Gastrocnemius medialis (tissue), 4 donors: ENCODE data around the gene LAMA1. TPM values are rescaled to one million over a fixed set of nuclear protein-coding genes. Genes with fewer than 3 reads are reported as not detected.

Experiments
- ATAC-seq, 2 donors: fragments of 150-250 bp; one replicate each; pipeline ENCODE4 v1.9.1; 2016
- DNase-seq, 2 donors: peaks; one replicate each; pipeline ENCODE4 v3.0.0-alpha.2; 2019
- H3K27ac ChIP-seq, 4 donors: fragments of 200-600 bp; sonication (generic); 1 replicate in 1 of 4; 2 replicates in 3 of 4; pipeline ENCODE4 v1.5.1; 2016 to 2018; ENCODE audit warnings: mild to moderate bottlenecking in 2 of 4, moderate library complexity in 1 of 4
- H3K27me3 ChIP-seq, 3 donors: fragments of 200-600 bp; sonication (generic) in 2 of 3; 1 replicate in 1 of 3; 2 replicates in 2 of 3; pipeline versions ENCODE4 v1.5.1 to v1.6.0; 2016 to 2019; ENCODE audit warnings: mild to moderate bottlenecking in 1 of 3, moderate library complexity in 1 of 3
- H3K36me3 ChIP-seq, 2 donors: fragments of 200-600 bp; sonication (generic) in 1 of 2; one replicate each; pipeline ENCODE4 v1.5.1; 2017 to 2018
- H3K4me1 ChIP-seq, 2 donors: fragments of 200-600 bp; sonication (generic) in 1 of 2; one replicate each; pipeline ENCODE4 v1.5.1; 2016 to 2017; ENCODE audit warnings: mild to moderate bottlenecking in 2 of 2
- H3K4me3 ChIP-seq, 4 donors: fragments of 200-600 bp; sonication (generic) in 3 of 4; 1 replicate in 1 of 4; 2 replicates in 3 of 4; pipeline ENCODE4 v1.5.1; 2016 to 2019; ENCODE audit warnings: mild to moderate bottlenecking in 2 of 4
- H3K9me3 ChIP-seq, 3 donors: fragments of 200-600 bp; sonication (generic) in 2 of 3; 1 replicate in 1 of 3; 2 replicates in 2 of 3; pipeline ENCODE4 v1.5.1; 2016 to 2019
- CTCF ChIP-seq, 5 experiments: fragments of 450-650 bp in 3 of 5; fragments of 200-600 bp in 2 of 5; sonication (generic) in 2 of 5; IDR thresholded peaks in 4 of 5; conservative IDR thresholded peaks in 1 of 5; 1 replicate in 4 of 5; 2 replicates in 1 of 5; pipeline ENCODE4 v1.5.1; 2016 to 2019; ENCODE audit warnings: antibody characterized with exemption in 5 of 5, mild to moderate bottlenecking in 3 of 5, moderate library complexity in 3 of 5
- POLR2A ChIP-seq, 2 donors: fragments of 450-650 bp; IDR thresholded peaks; one replicate each; pipeline ENCODE4 v1.6.1; 2017; ENCODE audit warnings: antibody characterized with exemption in 2 of 2, mild to moderate bottlenecking in 2 of 2, moderate library complexity in 2 of 2
- in situ Hi-C, 4 donors: fragments of 200-750 bp; cut with MboI; loops; one replicate each; pipeline versions ENCODE4 v1.15.0 to v1.8.0; 2017; ENCODE audit warnings: low sequenced_read_pairs in 4 of 4
- intact Hi-C: fragments of 100-400 bp; cut with DNase I; formaldehyde crosslinking; loops from one replicate; pipeline ENCODE4 v1.15.1; 2023; ENCODE audit warnings: low total_unique reads
- total RNA-seq, 4 donors: library from RNA; depleted of rRNA; stranded (reverse); fragments of >200 nt; gene quantifications; one replicate each; pipeline versions ENCODE4 v1.1.0 to v1.2.3, GENCODE V29; 2016

The LAMA1 gene
- total RNA-seq, 4 donors from 2014 or later, result 0.05 to 0.44 (median 0.09) TPM

GRCh38 chr18:7066965-7067555, 50.5 kb downstream of the LAMA1 start:
- Histone ChIP-seq H3K36me3 (no peaks in the 10 kb centered on the region), H3K9me3 (no peaks in the 10 kb centered on the region), H3K4me1 (no peaks in the 10 kb centered on the region), H3K27me3 (no peaks in the 10 kb centered on the region), H3K27ac (no peak overlapping the region), H3K4me3 (no peak overlapping the region)
- TF ChIP-seq CTCF (IDR thresholded peaks at IDR 0.05 in 4 of 5, conservative IDR thresholded peaks at IDR 0.05 in 1 of 5), result no peak
- no peak for TF ChIP-seq POLR2A (IDR thresholded peaks at IDR 0.05)
- intact Hi-C loops, result no loop called here
- ATAC-seq (no peak), DNase-seq (no peak)
- in situ Hi-C loops, result no loop called here

GRCh38 chr18:7065736-7066135, 51.9 kb downstream of the LAMA1 start:
- intact Hi-C loops (no loop called here), in situ Hi-C loops (no loop called here)
- Histone ChIP-seq H3K27ac (no peak overlapping the region), H3K9me3 (no peaks in the 10 kb centered on the region), H3K4me3 (no peak overlapping the region), H3K27me3 (no peaks in the 10 kb centered on the region), H3K36me3 (no peaks in the 10 kb centered on the region), H3K4me1 (no peaks in the 10 kb centered on the region)
- ATAC-seq (no peak), DNase-seq (no peak)
- TF ChIP-seq POLR2A (IDR thresholded peaks at IDR 0.05), result no peak
- TF ChIP-seq CTCF (IDR thresholded peaks at IDR 0.05 in 4 of 5, conservative IDR thresholded peaks at IDR 0.05 in 1 of 5), result no peak

GRCh38 chr18:7064346-7064745, 53.3 kb downstream of the LAMA1 start:
- H3K27ac ChIP-seq, result no peak overlapping the region
- ATAC-seq, result no peak
- no peaks in the 10 kb centered on the region for H3K27me3 ChIP-seq
- in situ Hi-C loops, result no loop called here
- TF ChIP-seq CTCF (IDR thresholded peaks at IDR 0.05 in 4 of 5, conservative IDR thresholded peaks at IDR 0.05 in 1 of 5) (no peak), POLR2A (IDR thresholded peaks at IDR 0.05) (no peak)
- H3K4me1 ChIP-seq, result no peaks in the 10 kb centered on the region
- no peak overlapping the region for H3K4me3 ChIP-seq
- no peaks in the 10 kb centered on the region for H3K9me3 ChIP-seq
- H3K36me3 ChIP-seq, result no peaks in the 10 kb centered on the region
- DNase-seq, result no peak
- intact Hi-C loops, result no loop called here

GRCh38 chr18:7062811-7063210, 54.8 kb downstream of the LAMA1 start:
- TF ChIP-seq POLR2A (IDR thresholded peaks at IDR 0.05) (no peak), CTCF (IDR thresholded peaks at IDR 0.05 in 4 of 5, conservative IDR thresholded peaks at IDR 0.05 in 1 of 5) (no peak)
- no peaks in the 10 kb centered on the region for H3K9me3 ChIP-seq
- DNase-seq (no peak), ATAC-seq (no peak)
- in situ Hi-C loops (no loop called here), intact Hi-C loops (no loop called here)
- H3K4me1 ChIP-seq, result no peaks in the 10 kb centered on the region
- H3K36me3 ChIP-seq, result no peaks in the 10 kb centered on the region
- no peak overlapping the region for H3K27ac ChIP-seq
- H3K27me3 ChIP-seq, result no peaks in the 10 kb centered on the region
- no peak overlapping the region for H3K4me3 ChIP-seq

- intact Hi-C loops, result no loop called here
- Histone ChIP-seq H3K36me3 (no peaks in the 10 kb centered on the region), H3K9me3 (no peaks in the 10 kb centered on the region), H3K27ac (no peak overlapping the region), H3K27me3 (no peaks in the 10 kb centered on the region), H3K4me3 (no peak overlapping the region), H3K4me1 (no peaks in the 10 kb centered on the region)
- in situ Hi-C loops, result no loop called here
- no peak for ATAC-seq
- TF ChIP-seq CTCF (IDR thresholded peaks at IDR 0.05 in 4 of 5, conservative IDR thresholded peaks at IDR 0.05 in 1 of 5), result no peak
- no peak for TF ChIP-seq POLR2A (IDR thresholded peaks at IDR 0.05)
- no peak for DNase-seq
Observed at GRCh38 chr18:7062236-7062635, 55.4 kb downstream of the LAMA1 start.
